Measurements from ENCODE around the gene CYSRT1.

Gene CYSRT1

DNA sequence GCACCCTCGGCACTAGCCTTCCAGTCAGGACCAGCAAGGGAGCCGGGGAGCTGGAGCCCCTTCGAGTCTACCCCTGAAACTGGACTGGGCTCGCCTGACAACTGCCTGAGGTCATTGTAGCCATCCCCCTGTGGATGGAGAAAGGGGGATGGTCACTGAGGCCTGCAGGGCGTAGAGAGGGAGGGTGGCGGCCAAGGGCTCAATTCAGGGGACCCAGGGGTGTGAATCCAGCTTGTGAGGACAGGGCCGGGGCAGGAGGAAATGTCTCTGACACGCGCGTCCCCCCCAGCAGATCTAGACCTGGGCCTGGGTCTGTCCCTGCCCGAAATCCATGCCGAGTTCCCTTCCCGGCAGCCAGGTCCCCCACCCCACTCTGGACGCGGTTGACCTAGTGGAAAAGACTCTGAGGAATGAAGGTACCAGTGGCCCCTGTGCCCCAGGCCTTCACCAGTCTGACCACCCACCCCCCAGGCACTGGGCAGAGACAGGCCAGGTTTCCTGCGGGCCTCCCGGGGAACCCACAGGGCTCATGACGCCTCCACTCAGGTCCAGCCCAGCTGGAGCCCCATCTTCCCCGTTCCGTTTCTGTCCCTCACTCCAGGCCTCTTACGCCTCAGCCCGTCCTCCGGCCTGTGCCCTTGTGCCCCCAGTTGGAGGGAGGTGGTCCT, 6.5 kb downstream of the CYSRT1 start:
- CTCF ChIA-PET = interaction anchor here (1.0 kb wide), 1 partner anchor 196 kb away, joined by 3 read pairs; no protein-coding TSS in a partner anchor
- no peak for DNase-seq (ENCODE audit: extremely low spot score)
- POLR2A ChIA-PET = interaction anchor here (1.1 kb wide), 1 partner anchor 9 kb away, joined by 4 read pairs; no protein-coding TSS in a partner anchor
- TF ChIP-seq, protein P1, sequence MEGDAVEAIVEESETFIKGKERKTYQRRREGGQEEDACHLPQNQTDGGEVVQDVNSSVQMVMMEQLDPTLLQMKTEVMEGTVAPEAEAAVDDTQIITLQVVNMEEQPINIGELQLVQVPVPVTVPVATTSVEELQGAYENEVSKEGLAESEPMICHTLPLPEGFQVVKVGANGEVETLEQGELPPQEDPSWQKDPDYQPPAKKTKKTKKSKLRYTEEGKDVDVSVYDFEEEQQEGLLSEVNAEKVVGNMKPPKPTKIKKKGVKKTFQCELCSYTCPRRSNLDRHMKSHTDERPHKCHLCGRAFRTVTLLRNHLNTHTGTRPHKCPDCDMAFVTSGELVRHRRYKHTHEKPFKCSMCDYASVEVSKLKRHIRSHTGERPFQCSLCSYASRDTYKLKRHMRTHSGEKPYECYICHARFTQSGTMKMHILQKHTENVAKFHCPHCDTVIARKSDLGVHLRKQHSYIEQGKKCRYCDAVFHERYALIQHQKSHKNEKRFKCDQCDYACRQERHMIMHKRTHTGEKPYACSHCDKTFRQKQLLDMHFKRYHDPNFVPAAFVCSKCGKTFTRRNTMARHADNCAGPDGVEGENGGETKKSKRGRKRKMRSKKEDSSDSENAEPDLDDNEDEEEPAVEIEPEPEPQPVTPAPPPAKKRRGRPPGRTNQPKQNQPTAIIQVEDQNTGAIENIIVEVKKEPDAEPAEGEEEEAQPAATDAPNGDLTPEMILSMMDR (IDR thresholded peaks at IDR 0.05; ENCODE audit: control extremely low read depth, extremely low read depth, low read depth, missing control alignments) = no peak

DNA sequence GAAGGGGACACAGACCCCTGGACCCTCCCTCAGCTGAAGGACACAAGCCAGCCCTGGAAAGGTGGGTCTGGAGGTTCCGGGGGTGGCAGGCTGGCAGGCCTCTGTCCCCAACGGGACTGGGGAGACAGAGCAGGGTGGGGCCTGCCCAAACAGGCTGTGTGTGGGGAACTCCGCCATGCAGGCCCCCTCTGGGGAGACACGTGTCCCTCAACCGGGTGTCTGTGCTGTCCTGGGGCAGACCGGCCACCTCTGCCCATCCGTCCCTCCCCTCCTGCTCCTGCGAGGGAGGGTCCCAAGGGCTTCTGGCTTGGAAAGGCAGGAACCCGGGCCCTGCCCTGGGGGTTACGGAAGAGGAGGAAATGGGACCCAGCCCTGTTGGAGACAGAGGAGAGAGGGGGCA, 7.1 kb downstream of the CYSRT1 start:
- ChIA-PET POLR2A (no interaction called here), CTCF (no interaction called here)
- no peak for DNase-seq (ENCODE audit: extremely low spot score)
- TF ChIP-seq, protein P1 (IDR thresholded peaks at IDR 0.05; ENCODE audit: control extremely low read depth, extremely low read depth, low read depth, missing control alignments) = no peak

DNA sequence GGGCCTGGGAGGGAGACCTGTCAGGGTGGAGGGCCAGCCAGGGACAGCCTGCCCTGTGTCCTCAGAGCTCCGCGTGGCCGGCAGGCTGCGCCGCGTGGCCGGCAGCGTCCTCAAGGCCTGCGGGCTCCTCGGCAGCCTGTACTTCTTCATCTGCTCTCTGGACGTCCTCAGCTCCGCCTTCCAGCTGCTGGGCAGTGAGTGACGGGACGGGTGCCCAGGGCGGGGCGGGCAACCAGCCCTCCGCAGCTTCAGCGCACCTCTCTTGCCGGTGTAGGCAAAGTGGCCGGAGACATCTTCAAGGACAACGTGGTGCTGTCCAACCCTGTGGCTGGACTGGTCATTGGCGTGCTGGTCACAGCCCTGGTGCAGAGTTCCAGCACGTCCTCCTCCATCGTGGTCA, 7.5 kb downstream of the CYSRT1 start:
- ChIA-PET POLR2A (no interaction called here), CTCF (no interaction called here)
- no peak for DNase-seq (ENCODE audit: extremely low spot score)
- TF ChIP-seq, protein P1 (IDR thresholded peaks at IDR 0.05; ENCODE audit: control extremely low read depth, extremely low read depth, low read depth, missing control alignments) = no peak

DNA sequence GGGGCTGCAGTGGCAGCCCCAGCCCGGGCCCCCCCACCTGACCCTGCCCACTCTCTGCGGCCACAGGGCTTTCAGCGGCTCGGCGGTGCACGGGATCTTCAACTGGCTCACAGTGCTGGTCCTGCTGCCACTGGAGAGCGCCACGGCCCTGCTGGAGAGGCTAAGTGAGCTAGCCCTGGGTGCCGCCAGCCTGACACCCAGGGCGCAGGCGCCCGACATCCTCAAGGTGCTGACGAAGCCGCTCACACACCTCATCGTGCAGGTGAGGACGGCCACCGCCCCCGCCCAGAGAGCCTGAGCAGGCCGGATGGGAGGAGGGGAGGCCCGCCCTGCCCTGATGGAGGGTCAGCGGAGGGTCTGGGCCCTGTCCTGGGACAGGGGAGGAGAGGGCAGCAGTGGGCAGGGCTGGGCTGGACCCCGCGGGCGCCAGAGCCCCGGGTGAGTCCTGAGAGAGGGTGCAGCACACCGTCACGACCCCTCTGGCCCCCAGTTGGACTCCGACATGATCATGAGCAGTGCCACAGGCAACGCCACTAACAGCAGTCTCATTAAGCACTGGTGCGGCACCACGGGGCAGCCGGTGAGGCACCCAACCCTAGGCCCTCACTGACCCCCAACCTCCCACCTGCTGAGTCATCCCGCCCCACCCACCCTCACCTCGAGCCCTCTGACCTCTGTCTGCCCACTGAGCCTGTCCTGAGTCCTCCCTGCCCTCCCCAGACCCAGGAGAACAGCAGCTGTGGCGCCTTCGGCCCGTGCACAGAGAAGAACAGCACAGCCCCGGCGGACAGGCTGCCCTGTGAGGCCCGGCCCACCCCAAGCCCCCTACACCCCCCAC, 8.4 kb downstream of the CYSRT1 start:
- TF ChIP-seq, protein P1 (IDR thresholded peaks at IDR 0.05; ENCODE audit: control extremely low read depth, extremely low read depth, low read depth, missing control alignments) = no peak
- POLR2A ChIA-PET = no interaction called here
- CTCF ChIA-PET = interaction anchor here (8.0 kb wide), 1 partner anchor 8 kb away, joined by 92 read pairs; the partner anchor contains the start of genes CYSRT1, RNF208 and RNF224
- DNase-seq (ENCODE audit: extremely low spot score) = no peak

DNA sequence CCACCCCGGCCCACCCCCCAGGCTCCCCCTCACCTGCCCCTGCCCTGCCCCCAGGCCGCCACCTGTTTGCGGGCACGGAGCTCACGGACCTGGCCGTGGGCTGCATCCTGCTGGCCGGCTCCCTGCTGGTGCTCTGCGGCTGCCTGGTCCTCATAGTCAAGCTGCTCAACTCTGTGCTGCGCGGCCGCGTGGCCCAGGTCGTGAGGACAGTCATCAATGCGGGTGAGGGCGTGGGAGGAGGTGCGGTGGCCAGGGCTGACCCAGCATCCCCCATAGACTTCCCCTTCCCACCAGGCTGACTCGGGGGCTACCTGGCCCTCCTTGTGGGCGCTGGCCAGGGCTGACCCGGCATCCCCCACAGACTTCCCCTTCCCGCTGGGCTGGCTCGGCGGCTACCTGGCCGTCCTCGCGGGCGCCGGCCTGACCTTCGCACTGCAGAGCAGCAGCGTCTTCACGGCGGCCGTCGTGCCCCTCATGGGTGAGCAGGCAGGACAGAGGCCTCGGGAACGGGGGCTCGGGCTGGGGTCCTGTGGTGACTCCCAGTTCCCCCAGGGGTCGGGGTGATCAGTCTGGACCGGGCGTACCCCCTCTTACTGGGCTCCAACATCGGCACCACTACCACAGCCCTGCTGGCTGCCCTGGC, 9.2 kb downstream of the CYSRT1 start:
- CTCF ChIA-PET = interaction anchor here (0.8 to 8.0 kb wide), 6 partner anchors 9 to 115 kb away, joined by 3 to 92 read pairs (median 4); partner anchors contain the start of genes CYSRT1, RNF208 and RNF224
- DNase-seq (ENCODE audit: extremely low spot score) = no peak
- TF ChIP-seq, protein P1 (IDR thresholded peaks at IDR 0.05; ENCODE audit: control extremely low read depth, extremely low read depth, low read depth, missing control alignments) = no peak
- POLR2A ChIA-PET = no interaction called here

DNA sequence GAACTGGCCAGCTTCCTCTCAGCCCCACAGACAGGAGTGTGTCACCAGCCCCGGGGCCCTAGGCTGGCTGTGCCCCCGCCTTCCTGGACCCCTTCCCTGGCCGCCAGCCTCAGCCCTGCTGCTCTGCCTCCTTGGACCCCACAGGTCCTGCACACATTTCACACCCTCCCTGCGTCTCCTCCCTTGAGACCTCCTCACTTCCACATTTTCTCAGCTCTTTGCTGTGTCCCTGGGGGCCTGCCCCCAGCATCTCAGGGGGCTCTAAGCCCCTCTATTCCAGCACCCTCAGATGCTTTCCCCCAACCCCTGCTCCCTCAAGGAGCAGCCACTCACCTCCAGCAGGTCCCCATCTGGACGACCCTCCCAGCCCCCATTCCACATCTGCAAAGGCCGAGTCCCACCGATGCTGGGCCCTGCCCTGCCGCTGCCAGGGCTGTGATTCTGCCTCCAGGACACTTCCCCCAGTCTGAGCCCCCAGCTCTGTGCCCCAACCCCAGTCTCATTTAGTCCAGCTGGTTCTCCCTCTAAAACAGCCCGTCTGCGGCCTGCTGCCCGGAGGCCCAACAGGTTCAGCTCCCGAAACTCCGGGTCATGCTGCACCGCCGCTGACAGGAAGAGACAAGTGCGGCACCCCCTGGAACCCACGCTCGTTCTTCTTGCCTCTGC, 9.9 kb downstream of the CYSRT1 start:
- CTCF ChIA-PET = interaction anchor here (0.7 to 8.0 kb wide), 12 partner anchors 10 to 188 kb away, joined by 3 to 92 read pairs (median 3); partner anchors contain the start of genes ANAPC2, CYSRT1, NPDC1 and NRARP
- TF ChIP-seq, protein P1 (IDR thresholded peaks at IDR 0.05; ENCODE audit: control extremely low read depth, extremely low read depth, low read depth, missing control alignments) = no peak
- DNase-seq (ENCODE audit: extremely low spot score) = no peak
- POLR2A ChIA-PET = no interaction called here
